Stimulated activated CD4-positive, alpha-beta T cell treated with anti-CD3 and anti-CD28 coated beads, TNF-alpha, amount 100 ng/mL, for 1 hour (primary cell): ENCODE data around the gene SLC39A1.
A peak's percentile ranks its signal among the peaks of the same experiment; 100 is the strongest.
"Not testable (repeated sequence)": the region's sequence is repeated elsewhere in the genome, so short reads cannot be mapped to it uniquely, and the experiment has no call there.

Source experiments
- DNase-seq, 3 donors: peaks; one replicate each; pipeline ENCODE4 v3.0.0-alpha.2; 2020; ENCODE audit warnings: low read depth in 3 of 3, low spot score in 1 of 3

Gene SLC39A1, protein sequence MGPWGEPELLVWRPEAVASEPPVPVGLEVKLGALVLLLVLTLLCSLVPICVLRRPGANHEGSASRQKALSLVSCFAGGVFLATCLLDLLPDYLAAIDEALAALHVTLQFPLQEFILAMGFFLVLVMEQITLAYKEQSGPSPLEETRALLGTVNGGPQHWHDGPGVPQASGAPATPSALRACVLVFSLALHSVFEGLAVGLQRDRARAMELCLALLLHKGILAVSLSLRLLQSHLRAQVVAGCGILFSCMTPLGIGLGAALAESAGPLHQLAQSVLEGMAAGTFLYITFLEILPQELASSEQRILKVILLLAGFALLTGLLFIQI

GRCh38 chr1:153963030-153963849 lies at the start of gene SLC39A1:
Gene SLC39A1 (minus strand): TSS chr1:153963537. CDS start chr1:153962715, 822 bp downstream.
- DNase-seq: peak; percentile 82 to 89 (median 85)

DNA sequence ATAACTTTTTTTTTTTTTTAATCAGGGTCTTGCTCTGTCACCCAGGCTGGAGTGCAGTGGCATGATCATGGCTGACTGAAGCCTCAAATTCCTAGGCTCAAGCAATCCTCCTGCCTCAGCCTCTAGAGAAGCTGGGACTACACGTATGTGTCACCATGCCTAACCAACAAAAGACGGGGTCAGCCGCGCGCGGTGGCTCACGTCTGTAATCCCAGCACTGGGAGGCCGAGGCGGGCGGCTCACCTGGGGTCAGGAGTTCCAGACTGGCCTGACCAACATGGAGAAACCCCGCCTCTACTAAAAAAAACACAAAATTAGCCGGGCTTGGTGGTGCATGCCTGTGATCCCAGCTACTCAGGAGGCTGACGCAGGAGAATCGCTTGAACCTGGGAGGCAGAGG lies 49.2 kb upstream of the SLC39A1 start:
- DNase-seq: not testable (repeated sequence)

DNA sequence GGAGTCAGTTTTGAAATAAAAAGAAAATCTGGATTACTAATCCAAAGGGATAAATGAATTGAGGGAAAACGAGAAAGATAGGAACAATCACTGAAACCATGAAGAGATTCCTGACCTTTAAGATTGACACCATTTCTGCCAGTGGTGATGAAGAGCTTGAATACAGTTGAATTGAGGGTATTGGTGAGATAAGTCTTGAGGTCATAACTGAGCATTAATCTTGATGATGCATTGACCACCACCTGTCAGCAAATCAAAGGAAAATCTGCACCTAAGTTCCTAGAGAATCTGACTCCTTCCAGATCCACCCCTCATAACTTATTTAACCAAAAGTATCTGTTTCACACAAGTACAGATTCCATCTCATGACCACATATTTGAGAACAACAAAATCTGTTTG lies 48.8 kb upstream of the SLC39A1 start:
- DNase-seq: no peak

DNA sequence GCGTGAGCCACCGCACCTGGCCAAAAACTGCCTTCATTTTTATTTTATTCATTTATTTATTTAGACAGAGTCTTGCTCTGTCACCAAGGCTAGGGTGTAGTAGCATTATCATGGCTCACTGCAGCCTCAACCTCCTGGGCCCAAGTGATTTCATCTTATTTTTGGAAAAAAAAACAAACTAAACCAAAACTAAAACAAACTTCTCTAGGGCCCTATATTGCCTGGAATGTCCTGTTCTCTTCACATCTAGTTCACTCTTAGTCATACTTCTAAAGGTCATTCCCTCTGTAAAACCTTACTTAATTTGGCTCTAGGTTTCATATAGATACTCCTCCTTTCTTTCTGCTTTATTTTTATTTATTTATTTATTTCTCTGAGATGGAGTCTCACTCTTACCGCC lies 42.8 kb upstream of the SLC39A1 start:
- DNase-seq: no peak

- no peak for DNase-seq
Measured at GRCh38 chr1:154000420-154000819, 37.1 kb upstream of the SLC39A1 start.

DNA sequence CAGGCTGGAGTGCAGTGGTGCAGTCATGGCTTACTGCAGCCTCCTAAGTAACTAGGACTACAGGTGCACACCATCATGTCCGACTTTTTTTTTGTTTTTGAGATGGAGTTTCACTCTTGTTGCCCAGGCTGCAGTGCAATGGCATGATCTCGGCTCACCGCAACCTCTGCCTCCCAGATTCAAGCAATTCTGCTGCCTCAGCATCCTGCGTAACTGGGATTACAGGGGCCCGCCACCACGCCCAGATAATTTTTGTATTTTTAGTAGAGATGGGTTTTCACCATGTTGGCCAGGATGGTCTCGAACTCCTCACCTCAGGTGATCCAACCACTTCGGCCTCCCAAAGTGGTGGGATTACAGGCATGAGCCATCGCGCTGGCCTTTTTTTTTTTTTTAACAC lies 33.5 kb upstream of the SLC39A1 start:
- DNase-seq: not testable (repeated sequence)

DNA sequence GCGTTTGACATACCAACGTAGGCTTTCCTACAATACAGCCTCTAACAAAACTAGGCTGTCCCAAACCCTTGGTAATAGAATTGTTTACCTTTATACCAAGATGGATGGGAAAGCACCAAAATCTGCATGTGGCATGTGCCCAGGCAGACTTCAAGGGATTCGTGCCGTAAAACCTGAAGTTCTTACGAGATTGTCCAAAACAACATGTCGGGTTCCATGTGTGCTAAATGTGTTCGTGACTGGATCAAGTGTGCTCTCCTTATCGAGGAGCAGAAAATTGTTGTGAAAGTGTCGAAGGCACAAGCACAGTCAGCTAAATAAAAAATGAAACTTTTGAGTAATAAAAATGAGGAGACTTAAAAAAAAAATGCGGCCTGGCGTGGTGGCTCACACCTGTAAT lies 32.3 kb upstream of the SLC39A1 start:
- DNase-seq: no peak

GRCh38 chr1:153995202-153995601 lies 31.9 kb upstream of the SLC39A1 start:
- DNase-seq: no peak

DNA sequence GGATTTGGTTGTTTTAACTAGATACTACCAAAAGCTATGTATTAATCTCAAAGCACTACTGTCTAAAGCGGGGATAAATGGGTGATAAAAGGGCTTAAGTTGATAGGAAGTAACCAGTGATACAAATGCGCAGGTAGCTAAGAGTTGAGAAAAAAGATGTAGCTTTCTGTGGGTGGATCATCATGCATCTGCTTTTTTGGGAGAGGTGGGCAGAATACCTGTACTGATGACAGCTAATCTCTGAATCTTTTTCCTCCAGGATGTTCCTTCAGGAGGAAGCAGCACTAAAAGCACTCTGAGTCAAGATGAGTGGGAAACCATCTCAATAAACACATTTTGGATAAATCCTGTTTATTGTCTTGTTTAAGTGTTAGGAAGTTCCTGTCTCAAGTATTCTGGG lies 28.5 kb upstream of the SLC39A1 start:
- no peak for DNase-seq

- DNase-seq: no peak
Measured at GRCh38 chr1:153991151-153991630, 27.9 kb upstream of the SLC39A1 start.

- DNase-seq: peak; percentile 63 to 84 (median 78)
Measured at GRCh38 chr1:153990468-153991150, 27.3 kb upstream of the SLC39A1 start, which contains the start of gene RPS27. Gene RPS27 (plus strand): TSS chr1:153990762. CDS start chr1:153990797, 35 bp downstream.

- DNase-seq: no peak
Measured at GRCh38 chr1:153987621-153988020, 24.3 kb upstream of the SLC39A1 start.

DNA sequence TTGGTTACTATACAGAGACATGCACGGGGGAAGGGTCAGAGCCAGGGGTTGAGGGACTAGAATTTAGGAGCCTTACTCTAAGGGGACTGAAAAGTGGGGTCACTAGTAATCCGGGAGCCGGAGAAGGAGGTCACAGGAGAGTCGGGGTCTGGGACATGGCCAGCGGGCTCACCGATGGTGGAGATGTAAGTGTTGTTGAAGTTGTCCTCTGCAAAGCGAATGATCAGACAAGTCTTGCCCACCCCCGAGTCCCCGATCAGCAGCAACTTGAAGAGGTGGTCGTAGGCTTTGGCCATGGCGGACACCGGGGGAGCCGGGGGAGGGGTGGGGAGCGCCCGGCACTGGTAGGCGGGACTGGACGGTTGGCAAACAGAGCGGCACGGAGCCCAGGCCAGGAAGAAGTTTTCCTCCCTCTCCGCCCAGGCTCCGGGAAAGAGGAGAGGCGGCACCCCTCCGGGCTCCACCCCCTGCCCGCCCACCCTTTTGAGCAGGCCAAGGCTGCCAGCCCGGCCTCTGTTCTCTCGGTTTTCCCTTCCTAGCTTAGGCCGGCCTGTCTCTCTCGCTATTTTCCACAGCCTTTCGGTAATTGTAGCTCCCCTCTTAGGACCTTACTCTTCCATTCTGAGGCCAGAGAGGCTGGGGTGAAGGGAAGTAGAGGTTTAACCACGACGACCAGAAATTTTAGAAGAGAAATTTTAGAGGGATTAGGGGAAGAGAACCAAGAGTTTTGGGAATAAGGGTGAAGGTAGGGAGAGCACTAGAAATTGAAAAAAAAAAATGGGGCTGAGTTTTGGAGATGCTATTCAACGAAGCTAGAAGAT lies 22.8 kb upstream of the SLC39A1 start, which contains the start of gene RAB13:
TSS of gene RAB13 (minus strand) at position 399 of the 821 bp plus-strand sequence. CDS start at position 296, 103 bp downstream.
- no peak for DNase-seq

DNA sequence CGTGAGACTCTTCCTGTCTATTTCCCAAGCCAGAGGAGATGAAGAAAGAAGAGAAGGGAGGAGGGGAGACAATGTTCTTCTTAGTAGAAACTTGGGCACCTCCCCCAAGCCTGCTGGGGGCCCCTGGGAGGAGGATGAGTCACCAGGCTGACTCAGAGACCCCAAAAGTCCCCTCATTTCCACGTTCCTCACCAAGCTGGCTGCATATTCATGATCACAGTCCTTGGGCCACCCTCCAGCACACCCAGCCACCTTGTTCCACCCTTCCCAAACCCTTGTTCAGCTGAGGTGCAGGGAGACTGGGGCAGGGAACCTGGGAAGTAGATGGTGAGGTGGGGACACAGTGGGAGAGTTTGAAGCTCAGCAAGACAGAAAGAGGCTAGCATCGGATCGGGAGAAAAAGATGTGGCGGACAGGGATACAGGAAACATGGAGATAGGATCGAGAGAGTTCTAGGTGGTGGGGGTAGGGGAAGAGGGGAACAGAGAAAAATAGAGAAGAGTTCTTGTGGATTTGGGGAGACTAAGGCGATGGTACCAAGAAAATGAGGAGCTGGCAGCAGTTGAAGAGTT lies 22.1 kb upstream of the SLC39A1 start:
- DNase-seq: peak in 1 of 3 donors; percentile 41

DNA sequence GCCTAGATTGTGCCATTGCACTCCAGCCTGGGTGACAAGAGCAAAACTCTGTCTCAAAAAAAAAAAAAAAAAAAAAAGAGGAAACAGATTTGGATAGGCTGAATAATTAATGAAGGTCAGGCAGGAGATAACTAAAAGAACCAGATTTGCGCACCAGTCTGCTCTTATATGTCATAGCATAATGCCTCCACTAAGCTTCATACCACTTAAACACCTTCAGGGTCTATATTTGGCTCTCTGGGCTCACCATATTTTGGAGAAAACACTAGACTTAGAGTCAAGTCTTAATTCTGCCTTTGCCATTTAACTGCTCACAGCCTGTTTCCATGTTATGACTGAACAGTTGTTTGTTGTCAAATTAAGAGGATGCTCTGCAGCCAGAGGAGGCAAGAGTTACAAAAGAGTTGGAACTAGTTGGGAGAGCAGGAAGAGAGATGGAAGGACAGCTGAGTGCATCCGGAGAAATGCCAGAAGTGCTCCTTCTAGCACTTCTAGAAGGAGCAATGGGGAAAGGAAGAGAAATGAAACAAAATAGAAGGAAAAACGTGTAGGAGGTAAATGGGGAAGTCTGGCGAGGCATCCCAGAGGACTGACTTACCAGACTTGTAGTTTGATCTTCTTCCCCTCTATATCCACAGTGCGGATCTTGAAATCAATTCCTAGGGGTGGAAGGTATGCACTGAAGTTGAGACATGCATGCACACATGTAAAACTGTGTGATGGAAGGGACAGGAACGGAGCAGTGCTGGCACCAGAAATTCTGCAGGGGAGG lies 21.0 kb upstream of the SLC39A1 start:
- DNase-seq: no peak

DNA sequence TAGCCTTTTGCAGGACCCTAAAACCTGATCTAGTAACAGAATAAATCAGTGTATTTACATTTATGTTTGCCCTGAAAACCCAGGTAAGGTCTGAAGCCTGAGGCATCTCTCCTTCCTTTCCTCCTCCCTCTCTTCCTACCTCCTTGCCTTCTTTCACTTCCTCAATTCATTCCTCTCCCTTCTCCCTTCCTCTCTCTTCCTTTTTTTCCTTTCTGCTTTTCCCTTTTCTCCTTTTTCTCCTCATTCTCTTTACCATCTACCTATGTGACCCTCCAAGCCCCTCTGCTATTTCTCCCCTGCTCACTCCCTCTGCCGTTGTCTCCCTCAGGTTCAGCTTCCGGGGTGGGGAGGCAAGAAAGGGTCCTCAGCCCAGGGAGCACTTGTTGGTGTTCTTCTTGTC lies 18.4 kb upstream of the SLC39A1 start:
- DNase-seq: not testable (repeated sequence)

DNA sequence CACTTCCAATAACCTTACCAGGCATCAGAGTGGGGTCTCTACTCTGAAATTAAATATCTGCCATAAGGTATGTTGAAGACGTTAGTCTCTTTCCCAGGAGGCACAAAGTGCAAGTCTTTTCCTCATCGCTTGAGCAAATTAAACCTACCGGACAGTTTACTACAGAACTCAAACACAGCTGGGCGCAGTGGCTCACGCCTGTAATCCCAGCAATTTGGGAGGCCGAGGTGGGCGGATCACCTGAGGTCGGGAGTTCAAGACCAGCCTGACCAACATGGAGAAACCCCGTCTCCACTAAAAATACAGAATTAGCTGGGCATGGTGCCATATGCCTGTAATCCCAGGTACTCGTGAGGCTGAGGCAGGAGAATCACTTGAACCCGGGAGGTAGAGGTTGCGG lies 15.8 kb upstream of the SLC39A1 start:
- DNase-seq: not testable (repeated sequence)

GRCh38 chr1:153978274-153978909 lies 15.1 kb upstream of the SLC39A1 start:
- no peak for DNase-seq
